Tibial nerve (tissue), 3 donors: ENCODE measurements around the gene GTSE1.

Source experiments
- POLR2A ChIP-seq, 2 donors: fragments of 450-650 bp; IDR thresholded peaks; one replicate each; pipeline ENCODE4 v1.6.1; 2017; ENCODE audit warnings: antibody characterized with exemption in 2 of 2, mild to moderate bottlenecking in 2 of 2, moderate library complexity in 2 of 2
- TF ChIP-seq, protein P1 (sequence below), 5 experiments: fragments of 200-600 bp in 3 of 5; fragments of 450-650 bp in 2 of 5; sonication (generic) in 3 of 5; IDR thresholded peaks; one replicate each; pipeline ENCODE4 v1.5.1; 2016 to 2019; ENCODE audit warnings: antibody characterized with exemption in 5 of 5, mild to moderate bottlenecking in 3 of 5, moderate library complexity in 2 of 5

- TF ChIP-seq POLR2A (IDR thresholded peaks at IDR 0.05): no peak
- TF ChIP-seq, protein P1, sequence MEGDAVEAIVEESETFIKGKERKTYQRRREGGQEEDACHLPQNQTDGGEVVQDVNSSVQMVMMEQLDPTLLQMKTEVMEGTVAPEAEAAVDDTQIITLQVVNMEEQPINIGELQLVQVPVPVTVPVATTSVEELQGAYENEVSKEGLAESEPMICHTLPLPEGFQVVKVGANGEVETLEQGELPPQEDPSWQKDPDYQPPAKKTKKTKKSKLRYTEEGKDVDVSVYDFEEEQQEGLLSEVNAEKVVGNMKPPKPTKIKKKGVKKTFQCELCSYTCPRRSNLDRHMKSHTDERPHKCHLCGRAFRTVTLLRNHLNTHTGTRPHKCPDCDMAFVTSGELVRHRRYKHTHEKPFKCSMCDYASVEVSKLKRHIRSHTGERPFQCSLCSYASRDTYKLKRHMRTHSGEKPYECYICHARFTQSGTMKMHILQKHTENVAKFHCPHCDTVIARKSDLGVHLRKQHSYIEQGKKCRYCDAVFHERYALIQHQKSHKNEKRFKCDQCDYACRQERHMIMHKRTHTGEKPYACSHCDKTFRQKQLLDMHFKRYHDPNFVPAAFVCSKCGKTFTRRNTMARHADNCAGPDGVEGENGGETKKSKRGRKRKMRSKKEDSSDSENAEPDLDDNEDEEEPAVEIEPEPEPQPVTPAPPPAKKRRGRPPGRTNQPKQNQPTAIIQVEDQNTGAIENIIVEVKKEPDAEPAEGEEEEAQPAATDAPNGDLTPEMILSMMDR (IDR thresholded peaks at IDR 0.05): no peak
These were observed 64.2 kb downstream of the GTSE1 start for GRCh38 chr22:46360891-46361290.
